Brain pericyte (primary cell): ENCODE results near the gene PTPRN2.

Source experiments
- DNase-seq: peaks from one replicate; pipeline ENCODE4 v3.0.0-alpha.2; 2012; ENCODE audit warnings: low read depth, low spot score

PTPRN2 gene

DNA sequence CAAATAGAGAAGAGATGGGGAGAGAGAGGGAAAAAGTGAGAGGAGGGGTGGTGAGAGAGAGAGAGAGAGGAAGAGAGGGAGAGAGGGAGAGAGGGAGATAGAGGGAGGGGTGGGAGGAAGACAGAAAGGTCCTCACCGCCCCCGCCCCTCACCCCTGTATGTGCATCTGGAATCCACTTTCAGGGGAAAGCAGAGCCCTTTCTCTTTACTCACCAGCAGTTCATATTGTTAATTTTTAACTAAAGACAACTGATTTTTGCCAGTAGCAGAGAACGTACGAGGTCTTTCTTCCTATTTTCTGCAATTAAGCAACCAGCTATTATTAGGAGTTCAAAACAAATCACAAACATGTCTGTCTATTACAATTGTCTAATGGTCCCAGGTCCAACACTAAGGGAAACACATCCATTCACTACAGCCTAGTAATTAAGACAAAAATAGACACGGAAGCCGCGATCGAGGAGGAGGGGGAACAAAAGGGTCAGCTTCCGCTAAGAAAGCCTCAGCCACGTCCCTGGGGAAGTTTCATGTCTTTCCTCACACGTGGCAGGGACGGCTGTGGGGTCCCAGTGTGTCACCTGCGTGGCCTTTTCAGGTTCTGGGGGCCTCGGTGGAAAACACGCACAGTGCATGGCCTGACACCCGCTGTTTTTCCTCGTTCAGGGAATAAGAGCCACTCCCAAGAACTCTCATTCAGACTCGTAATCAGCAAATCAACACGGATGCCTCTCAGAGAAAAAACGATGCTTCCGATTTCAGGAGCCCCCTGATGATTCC lies 572.0 kb downstream of the PTPRN2 start:
- no peak for DNase-seq

DNA sequence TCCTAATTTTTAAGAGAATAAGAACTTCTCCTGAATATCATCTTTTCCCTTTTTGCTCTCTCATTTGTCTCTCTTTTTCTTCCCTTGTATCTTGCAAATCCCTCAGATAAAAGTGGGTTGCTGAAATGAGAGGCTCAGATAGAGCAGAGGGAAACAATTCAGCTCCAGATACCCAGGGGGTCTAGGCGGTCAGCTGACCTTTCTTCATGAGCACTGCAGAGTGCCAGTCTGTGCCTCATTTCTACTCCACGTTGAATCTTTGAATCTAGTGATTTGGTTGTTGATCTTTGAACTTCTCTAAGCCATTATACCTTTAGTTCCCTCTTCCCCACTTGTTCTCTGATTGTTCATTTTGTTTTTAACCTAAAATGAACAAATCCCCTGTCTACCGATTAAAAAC lies 572.6 kb downstream of the PTPRN2 start:
- DNase-seq = no peak

DNA sequence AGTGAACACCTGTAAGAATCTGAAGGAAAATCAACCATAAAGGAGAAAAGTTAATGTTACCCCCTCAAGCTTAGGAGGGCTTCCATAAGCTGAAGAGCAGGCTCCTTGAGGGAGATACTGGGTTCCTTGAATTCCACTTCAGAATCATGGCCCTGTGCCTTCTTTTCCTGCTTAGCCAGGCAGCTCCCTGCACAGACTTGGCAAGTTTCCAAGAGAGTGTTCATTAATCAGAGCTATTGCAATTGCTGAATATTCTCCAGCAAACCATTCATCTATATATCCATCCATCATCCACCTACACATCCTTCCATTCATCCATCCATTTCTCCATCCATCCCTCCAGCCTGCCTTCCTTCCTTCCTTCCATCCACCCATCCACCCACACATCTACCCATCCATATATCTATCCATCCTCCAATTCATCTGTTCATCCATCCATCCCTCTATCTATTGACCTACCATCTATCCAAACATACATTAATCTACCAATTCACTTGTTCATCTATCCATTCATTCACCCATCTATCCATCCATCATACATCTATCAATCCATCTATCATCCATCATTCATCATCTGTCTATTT lies 574.4 kb downstream of the PTPRN2 start:
- DNase-seq = no peak

DNA sequence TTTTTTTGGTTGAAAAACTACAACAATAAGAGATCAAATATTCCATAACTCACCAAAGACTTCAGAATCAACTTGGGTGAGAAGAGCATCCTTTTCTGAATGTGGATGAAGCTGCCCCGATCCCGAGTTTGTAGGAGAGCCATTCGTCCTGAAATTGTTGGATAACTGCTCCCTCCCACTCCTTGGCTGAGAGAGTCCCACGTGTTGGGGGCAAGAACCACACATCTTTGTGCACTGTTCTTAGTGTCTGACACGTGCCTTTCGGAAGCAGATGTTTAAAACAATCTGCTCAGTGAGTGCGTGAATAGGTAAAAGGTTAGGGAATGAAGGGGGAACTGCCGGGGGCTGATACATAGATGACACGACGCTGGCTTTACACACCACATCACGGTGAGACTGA lies 575.7 kb downstream of the PTPRN2 start:
- no peak for DNase-seq

DNA sequence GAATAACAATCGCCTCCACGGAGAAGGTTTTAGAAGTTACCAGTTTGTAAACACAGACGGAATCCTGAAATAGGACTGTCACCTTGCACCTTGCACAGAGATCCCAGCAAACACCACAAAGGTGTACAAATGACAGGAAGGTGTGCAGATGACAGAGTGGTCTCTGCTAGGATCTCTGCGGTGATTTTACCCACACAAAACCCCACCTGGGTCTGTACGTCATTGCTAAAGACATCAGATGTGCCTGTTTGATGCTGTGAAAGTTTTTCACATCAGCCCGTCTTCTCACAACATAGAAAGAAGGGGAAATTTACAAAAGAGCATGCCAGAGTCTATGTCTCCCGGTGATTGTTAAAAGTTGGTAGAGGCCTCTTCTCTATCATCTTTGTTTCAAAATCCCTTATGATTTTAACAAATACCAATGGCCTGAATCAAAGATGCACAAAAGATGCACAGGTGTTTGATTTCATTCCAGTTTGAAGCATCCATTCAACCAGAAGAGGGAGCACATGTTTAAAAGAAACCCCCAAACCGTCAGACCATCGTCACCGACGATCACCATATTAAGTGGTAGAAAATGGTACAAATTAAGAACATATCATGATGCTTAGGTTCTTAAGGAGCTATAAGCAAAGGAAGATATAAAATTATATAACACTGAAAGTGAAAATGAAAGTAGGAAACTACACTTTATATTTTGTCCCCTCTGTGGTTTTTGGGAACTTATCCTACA lies 576.5 kb downstream of the PTPRN2 start:
- no peak for DNase-seq

DNA sequence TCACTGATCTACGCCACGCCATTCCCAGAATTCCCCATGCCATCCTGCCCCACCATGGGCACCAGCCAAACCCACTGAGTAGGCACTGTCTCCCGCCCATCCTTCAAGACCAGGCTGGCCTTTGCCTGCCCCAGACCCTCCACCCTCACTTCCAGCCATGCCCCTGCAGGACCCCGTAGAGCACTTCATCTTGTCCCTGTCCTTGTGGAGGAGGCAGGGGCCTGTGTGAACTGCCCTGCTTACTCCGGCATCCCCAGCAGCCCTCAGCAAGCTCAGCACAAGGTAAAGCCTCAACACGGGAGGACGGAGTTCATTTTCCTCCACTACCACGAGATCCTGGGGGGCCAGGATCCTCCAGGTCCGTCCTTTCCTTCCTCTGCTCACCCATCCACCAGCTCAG lies 577.7 kb downstream of the PTPRN2 start:
- DNase-seq = no peak

DNA sequence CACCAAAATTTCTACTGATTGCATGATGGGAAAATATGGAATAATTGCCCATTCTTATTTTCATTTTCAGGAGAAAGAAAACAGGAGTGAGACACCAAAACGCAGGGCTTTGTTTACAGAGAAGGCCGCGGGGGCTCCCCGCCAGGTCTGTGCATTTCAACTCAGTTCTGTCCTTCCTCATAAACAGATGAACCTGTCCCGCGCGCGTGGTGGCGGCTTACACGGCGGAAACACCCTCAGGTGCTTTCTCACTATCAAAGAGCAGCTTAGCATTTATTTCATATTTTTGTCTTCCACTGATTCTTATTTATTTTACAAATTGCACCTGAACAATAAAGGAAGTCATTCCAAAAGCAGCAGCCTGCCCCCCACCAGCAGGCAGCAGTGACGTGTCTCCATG lies 579.4 kb downstream of the PTPRN2 start:
- no peak for DNase-seq

DNA sequence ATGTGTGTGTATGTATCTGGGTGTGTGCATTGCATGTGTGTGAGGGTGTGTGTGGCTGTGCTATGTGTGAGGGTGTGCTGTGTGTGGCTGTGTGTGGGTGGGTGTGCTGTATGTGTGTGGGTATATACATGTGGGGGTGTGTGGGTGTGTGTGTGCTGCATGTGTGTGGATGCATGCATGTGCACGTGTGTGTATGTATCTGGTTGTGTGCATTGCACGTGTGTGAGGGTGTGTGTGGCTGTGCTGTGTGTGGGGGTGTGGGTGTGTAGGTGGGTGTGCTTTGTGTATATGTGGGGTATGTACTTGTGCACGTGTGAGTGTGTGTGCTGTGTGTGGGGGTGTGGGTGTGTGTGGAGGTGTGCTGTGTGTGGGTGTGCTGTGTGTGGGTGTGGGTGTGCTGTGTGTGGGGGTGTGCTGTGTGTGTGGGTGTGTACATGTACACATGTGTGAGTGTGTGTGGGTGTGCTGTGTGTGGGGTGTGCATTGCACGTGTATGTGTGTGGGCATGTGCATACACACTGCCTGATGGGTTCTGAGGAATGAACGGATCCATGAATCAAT lies 579.8 kb downstream of the PTPRN2 start:
- DNase-seq = no peak

DNA sequence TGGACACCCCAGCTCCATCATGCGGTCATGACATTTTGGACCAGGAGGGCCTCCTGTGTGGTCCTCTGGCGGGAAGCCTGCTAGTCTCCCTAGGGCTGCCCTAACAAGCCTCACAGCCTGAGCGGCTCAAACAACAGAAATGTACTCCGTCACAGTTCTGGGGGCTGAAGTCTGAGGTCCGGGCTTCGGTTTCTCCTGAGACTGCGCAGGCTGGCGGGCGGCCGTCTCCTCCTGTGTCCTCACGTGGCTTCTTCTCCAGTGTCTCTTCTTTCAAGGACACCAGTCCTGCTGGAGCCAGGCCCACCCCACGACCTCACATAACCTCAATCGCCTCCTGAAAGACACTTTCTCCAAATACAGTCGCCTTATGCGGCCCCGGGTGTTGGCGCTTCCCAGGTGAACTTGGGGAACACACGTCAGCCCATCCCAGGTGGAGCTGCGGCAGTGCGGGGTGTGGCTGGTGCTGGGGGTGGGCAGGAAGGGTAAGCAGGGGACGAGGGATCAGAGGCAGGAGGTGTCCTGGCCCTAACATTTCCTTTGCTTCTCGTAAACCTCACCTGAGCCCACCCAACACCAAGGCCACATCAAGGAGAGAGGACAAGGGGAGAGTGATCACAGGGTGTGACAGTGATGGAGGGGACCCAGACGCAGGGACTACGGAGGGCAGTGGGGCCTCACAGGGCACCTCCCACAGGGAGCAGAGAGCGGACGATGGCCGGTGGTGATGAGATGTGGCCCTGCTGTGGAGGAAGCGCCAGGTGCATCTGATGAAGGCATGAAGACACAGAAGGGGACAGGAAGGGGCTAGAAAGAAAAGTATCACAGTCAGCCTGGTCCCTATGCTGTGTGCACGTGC lies 580.6 kb downstream of the PTPRN2 start:
- DNase-seq = no peak

DNA sequence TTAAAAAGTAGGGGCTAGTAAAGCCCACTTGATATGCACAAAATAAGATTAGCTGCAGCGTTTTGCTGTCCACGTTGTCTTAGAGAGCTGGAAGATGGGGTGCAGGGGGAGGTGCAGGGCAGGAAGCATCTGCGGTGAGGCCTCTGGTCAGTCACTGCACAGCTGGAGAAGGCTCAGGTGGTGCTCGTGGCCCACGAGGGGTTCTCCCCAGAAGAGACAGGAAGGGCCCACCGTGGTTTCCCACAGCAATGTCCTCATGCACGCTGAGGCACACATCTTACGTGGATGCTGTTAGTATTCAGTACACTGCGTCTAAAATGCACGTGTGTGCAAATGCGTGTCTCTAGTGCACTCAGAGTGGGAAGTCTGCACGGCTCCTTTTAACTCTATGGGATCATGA lies 582.1 kb downstream of the PTPRN2 start:
- DNase-seq = no peak

DNA sequence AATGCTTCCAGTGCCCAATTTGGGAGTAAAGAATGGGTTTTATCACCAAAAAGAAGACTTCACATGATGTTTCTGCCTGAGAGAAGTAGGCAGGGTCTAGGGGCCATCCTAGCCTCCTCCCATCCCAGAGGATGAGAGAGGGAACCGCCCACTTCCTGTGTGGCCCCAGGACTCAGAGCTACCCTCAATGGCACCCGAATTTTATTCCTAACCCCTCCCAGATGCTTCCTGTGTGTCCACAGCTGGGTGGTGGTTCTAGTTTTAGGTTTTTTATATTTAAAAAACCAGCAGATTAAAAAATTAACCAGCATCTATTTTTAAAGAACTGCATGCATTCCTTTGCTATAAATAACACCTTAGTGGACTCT lies 583.5 kb downstream of the PTPRN2 start:
- DNase-seq = no peak

DNA sequence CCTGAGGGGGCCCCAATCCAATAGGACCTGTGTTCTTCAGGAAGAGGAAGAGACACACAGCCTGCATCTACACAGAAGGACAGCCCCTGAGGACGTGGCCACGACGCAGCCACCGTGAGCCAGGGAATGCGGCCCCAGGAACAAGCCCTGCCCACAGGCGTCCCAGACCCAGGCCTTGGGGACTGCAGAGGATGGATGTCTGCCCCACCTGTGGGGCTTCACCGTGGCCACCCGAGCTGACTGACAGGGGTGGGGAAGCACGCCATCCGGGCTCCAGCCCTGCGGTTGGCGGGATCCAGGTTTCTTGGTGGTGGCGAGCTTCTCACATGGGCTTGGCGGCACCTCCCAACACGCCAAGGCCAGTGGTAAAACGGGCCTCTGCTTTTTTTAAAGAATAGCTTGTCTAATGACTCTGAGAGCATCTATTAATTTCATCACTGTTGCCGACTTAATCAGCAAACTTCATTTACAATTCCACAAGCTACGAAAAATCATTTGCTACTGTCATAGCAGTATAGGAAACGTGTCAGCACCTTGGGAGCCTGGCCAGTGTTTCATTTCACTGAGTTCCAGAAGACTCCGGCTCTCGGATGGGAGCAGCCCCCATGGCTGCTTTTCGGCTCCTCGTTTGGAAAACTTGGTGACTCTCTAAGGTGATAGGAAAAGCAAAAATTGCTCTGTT lies 584.0 kb downstream of the PTPRN2 start:
- no peak for DNase-seq

DNA sequence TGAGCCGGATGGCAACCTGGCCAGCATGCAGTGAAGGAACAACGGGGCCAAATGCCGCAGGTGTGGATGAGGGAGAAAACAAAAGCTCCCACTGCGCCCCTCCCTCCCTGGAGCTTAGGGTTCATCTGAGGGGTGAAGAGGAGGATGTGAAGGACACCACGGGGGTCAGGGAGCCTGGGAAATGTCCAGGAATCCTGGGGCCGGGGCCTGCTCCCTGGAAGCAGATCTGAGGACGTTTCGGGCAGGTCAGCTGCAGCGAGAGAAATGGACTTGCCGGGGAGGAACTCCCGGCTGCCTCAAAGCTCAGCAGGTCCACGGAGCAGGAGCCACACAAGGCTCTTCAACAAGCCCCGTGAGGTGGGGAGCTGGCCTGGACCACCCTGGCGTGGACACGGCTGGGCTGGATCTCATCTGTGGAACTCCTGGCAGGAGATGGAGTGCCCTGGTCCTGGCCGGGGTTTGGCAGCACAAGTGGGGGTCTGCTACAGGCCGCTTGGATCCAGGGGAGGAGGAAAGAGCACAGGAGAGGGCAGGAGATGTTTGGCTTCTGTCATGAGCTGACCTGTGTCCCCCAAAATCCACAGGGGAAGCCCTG lies 585.0 kb downstream of the PTPRN2 start:
- no peak for DNase-seq

DNA sequence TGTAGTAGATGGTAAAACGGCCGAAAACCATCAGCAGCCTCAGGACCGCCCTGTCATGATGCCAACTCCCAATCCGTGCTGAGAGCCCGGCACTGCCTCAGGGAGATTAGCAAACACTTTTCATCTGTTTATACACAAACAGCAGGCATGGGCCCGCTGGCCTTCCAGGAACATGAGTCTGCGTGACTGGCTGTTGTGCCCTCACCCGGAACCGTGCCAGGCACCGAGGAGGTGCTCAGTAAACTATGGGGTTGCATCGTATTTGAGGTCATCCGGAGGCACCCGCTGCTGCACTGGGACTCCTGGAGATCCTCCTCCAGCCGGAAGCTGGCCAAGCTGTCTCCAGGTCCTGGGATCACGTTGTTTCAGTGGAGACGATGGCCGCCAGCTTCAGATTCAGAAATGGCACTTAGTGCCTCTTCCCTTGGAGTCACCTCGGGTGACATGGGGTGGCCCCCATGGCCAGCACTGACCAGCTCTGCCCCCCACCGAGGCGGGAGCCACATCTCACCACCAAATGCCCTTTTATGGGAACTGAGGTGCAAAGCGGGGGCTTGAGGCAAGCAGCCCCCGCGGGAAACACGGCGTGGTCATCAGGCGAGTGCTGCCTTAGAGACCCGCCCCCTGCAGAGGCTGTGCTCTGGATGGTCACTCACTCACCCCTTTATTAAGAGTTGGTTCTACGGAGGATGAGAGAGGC lies 585.9 kb downstream of the PTPRN2 start:
- DNase-seq = no peak

DNA sequence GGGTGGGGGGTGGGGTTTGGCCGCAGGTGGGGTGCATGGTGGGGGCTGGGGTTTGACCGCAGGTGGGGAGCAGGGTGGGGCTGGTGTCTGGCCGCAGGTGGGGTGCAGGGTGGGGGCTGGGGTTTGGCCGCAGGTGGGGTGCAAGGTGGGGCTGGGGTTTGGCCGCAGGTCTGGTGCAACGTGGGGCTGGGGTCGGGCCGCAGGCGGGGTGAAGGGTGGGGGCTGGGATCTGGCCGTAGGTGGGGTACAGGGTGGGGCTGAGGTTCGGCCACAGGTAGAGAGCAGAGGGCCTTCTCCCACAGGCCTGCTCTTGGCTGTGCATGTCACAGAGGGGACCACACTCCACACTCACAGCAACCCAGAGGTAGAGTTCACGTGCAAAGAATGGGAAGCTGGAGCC lies 586.6 kb downstream of the PTPRN2 start:
- DNase-seq = no peak

DNA sequence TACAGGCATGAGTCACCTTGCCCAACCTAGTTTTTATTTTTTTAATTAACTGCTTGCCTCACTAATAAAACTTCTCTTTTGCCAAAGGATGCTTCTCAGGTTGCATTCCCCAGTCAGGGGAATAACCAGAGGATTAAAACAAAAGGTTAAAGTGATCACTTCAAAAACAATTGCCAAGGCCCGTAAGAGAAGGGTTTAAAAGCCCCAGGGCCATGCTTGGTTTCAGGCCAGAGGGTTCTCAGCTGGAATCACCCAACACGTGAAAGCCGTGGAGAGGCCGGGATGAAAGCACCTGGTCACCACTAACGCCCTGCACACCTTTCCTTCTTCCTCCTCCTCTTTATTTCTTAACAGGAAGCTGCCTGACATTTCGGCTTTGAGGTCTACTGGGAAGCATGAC lies 587.5 kb downstream of the PTPRN2 start:
- DNase-seq = no peak

DNA sequence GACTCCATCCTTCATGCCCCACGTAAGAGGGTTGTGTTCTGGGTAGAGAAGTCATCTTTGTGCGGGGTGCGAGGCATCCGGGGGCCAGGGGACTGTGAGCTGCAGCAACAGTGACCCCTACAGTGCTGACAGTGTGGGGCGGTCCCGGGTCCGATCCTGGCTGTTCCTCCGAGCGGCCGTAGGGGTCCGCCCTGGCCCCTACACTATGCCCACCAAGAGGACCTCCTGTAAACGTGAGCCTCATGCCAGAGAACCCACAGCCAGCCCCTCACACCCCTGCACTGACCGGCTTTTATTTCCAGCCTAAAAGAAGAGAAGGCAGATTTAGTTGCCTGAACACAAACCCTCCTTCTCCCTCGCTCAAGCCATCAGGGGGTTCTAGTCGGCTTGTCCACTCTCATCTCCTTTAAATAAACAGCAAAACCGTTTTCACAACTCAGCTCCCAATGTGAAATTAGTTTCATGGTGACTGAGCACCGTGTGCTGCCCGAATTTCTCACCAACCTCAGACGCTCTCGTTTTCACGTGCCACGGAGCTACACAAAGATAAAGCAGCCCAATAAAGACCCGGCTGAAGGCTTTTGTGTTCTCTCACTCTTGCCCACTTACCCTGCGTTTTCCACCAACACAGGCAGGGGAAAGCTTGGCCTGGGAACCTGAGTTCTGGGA lies 588.6 kb downstream of the PTPRN2 start:
- DNase-seq = no peak

DNA sequence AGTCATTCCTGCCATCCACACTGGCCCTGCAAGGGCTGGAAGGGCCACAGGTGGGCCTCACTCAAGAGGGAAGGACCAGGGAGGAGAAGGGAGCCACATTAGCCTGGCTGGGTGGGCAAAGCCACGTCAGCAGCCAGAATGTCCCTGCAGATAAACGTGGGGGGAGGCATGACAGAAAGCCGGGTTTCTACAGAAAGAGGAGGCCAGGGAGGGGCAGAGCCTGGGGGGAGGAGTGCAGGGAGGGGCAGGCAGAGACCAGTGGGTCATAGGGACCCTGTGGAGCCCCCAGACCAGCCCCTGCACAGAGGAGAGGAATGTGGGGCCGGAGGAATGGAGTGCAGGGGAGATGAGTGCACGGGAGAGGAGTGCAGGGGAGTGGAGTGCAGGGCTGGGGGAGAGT lies 590.2 kb downstream of the PTPRN2 start:
- DNase-seq = no peak

DNA sequence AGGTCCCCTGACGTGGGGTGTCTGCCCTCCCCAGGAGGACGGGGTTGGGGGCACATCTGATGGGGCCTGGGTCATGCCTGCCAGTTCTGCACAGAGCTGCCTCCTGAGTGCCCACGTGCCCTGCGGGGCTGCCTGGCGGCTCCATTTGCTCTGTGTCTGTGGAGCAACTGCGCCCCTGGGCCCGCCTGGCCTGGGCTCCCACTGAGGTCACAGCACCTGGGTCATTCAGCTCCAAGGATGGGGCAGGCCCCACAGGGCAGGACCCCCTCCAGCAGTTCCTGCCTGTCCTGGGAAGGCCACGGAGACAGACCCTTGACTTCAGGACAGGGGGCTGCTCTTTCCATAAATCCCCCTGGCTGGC lies 590.6 kb downstream of the PTPRN2 start:
- DNase-seq = no peak
